Stimulated activated CD8-positive, alpha-beta memory T cell treated with anti-CD3 and anti-CD28 coated beads, Interleukin-4, amount 100 ng/mL, for 4 hours (primary cell): ENCODE data around the gene DDI1.
"Not testable (repeated sequence)": the region's sequence is repeated elsewhere in the genome, so short reads cannot be mapped to it uniquely, and the experiment has no call there.

Experiments
- DNase-seq, 2 donors: peaks; one replicate each; pipeline ENCODE4 v3.0.0-alpha.2; 2020; ENCODE audit warnings: low read depth in 2 of 2, low spot score in 1 of 2

DDI1 gene

GRCh38 chr11:104036995-104037394 is 555 bp downstream of the DDI1 start:
- DNase-seq, result no peak

GRCh38 chr11:104041792-104042191 is 5.4 kb downstream of the DDI1 start:
- no peak for DNase-seq

GRCh38 chr11:104043142-104043541 is 6.7 kb downstream of the DDI1 start:
- no peak for DNase-seq

- no peak for DNase-seq
These were observed 7.3 kb downstream of the DDI1 start for GRCh38 chr11:104043678-104044239.

DNA sequence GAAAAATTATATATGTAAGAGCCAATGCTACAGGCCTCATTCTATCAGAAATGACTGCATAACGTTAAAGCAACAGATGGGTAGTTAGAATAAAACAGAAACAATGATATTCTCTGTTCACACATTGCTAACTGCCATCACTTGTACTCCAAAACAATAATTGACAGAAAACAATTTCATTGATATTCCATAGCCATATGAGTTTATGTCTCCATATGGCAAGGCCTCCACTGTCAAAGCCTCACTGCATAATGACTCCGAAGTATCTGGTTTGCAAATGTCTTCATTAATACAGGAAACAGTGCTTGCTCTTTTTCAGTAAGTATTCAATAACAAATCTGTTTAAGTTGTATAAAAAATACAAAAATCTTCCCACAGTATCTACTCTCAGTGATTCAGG is 9.9 kb downstream of the DDI1 start:
- no peak for DNase-seq

DNA sequence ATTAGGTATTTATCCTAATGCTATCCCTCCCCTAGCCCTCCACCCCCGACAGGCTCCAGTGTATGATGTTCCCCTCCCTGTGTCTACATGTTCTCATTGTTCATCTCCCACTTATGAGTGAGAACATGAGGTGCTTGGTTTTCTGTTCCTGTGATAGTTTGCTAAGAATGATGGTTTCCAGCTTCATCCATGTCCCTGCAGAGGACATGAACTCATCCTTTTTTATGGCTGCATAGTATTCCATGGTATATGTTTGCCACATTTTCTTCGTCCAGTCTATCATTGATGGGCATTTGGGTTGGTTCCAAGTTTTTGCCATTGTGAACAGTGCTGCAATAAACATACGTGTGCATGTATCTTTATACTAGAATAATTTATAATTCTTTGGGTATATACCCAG is 10.4 kb downstream of the DDI1 start:
- not testable (repeated sequence) for DNase-seq

DNA sequence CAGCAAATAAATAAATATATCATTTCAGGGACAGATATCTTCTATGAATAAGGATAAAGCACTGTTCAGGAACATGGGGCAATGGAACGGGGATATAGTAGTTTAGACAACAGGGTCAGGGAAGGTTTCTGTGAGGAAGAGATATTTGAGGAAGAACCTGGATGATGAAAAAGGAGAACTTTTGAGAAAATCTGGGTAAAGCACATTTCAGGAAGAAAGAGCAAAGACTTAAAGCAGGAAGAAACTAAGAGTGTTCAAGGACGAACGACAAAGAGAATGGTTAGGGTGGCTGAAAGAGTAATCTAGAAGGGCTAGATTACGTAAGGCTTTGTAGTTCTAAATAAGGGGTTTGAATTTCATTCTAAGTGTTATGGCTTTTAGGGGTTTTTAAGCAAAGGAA is 12.7 kb downstream of the DDI1 start:
- DNase-seq, result no peak

GRCh38 chr11:104051778-104052177 is 15.3 kb downstream of the DDI1 start:
- no peak for DNase-seq

DNA sequence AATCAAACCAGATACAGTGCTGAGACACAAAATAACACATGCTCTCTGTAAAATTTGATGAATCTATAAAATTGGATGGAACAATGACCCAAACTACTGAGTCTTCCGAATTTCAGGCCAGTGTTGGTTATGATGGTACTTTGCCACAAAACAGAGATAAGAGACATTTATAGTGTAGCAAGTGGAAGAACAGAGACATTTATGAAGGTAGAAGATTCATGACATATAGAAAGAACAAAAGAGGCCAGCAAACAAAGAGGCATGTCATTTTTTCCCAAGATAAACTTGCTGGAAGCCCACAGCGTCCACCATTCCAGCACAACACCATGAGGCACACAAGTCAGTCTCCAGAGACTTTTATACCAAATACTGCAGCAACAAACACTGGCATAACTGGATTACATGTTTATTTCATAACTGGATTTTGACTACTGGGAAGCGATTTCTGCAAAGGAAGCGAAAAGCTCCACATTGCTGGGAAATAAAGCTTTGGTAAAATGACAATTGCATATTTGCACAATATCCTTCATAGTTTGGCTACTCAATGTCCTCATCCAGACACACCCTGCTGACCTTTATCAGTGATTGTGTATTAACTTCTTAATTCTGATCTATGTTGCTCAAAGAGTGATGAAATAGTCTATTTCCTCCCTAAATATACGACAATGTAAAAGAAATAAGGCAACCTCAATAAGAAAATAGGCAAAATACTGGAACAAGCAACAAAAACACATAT is 17.5 kb downstream of the DDI1 start:
- no peak for DNase-seq

DNA sequence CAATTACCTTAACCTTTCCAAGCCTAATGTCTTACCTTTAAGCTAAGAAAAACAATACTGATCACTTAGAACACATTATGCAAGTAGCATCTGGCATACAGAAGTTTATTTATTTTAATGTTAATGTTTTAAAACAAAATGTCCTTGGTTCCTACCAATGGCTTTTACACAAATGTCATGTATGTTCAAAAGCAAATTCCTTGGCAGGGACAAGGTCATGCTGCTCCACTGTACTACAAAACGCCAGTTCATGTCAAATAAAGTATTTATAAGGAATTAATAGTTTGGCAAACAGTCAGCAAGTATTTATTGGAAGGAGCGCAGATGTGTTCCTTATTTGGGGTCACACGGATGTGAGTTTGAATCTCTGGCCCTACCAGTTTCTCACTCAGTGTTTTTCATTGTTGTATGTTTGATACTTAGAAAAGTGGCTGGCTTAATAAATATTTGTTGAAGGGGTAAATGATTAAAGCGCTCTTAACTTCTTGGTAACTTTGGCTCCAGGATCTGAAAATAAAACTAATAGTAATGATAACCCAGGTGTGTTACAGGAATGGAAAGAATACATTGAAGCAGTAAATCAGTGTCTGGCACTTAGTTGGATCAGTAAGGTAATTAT is 18.6 kb downstream of the DDI1 start:
- no peak for DNase-seq

DNA sequence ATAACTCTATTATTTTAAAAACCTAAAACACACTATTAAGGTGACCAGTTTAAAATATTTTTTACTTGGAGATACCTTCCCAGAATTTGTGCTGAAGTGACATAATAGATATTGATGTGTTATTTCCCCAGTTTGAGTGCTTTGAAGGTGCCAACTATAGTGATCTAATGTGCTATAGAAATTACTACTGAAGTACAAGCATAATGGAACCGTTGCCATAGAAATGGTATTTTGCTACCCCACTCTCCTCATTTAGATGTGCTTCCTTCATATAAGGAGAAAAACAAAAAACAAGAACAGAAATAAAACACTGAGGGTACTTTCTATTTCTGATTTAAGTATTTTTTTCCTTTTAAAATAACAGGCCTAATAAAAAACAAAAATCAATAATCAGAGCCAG is 19.2 kb downstream of the DDI1 start:
- no peak for DNase-seq

DNA sequence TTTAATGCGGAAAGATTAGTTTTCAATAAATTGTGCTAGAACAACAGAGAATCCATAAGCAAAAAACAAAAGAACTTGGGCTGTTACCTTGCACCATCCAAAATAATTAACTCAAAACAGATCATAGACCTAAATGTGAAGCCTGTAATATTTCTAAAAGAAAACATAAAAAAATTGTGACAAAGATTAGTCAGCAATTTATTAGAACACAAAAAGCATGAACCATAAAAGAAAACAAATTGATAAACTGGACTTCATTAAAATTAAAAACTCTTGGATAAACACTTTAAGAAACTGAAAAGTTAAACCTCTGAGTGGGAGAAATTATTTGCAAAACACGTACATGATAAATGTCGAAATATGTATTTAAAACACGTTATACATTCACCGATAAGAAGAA is 21.5 kb downstream of the DDI1 start:
- no peak for DNase-seq

- no peak for DNase-seq
These were observed 22.2 kb downstream of the DDI1 start for GRCh38 chr11:104058680-104059079.

- DNase-seq, result no peak
These were observed 23.8 kb downstream of the DDI1 start for GRCh38 chr11:104060004-104060794.

DNA sequence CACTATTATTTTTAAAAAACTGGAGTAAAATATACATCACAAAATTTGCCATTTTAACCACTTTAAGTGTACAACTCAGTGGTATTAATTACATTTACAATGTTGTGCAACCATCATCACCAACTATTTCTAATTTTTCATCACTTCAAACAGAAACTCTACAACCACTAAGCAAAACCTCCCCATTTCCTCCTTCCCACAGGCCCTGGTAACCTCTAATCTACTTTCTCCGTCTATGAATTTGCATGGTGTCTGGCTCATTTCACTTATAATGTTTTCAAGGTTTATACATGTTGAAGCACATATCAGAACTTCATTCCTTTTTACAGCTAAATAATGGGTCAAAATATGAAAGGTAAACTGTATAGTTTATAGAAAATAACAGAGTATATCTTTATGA is 24.4 kb downstream of the DDI1 start:
- no peak for DNase-seq

DNA sequence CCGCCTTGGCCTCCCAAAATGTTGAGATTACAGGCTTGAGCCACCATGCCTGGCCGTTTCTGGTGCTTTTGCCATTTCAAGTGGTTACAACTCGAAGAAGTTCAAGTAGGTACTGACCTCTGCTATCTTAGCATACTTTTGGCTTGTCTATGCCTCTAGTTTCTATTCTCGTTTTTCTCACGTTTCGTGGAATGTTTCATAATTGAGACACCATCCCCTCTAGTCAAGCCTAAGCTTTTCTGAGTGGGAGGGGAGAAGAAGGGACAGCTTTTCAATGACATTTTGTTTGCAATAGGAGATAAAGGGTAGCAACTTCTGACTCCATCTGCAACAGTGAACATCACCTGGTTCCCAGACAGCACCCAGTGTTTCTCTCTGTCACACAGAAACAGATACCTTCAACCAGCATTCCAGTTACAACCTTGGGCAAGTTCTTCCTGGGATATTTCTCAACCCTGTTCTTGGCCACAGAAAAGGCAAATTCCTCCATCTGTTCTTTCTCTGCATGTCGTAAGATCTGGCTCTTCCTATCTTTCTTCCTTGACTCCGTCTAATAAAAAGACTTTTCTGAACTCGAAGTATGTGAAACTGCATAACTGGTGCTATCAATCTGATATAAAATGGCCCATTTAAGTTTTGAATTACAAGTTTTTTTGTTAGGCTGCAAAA is 25.5 kb downstream of the DDI1 start:
- no peak for DNase-seq

GRCh38 chr11:104064034-104064630 is 27.7 kb downstream of the DDI1 start:
- no peak for DNase-seq

DNA sequence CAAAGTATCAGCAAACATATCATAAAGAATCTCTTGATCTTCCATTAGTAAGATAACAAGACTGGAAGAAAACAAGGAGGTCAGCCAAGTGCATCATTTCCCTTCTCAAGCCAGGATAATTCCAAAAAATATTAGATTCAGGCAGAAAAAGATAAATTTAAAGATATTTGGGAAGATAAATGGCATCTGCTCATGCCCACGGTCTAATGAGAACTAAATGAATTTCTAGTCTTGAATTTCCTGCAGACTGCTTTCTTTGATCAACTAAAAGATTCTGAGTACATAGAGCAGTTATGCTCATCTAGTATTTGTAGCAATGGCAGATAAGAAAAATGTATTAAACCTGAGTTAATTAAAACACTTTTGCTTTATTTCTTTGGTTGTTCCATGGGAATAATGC is 31.1 kb downstream of the DDI1 start:
- DNase-seq, result no peak

DNA sequence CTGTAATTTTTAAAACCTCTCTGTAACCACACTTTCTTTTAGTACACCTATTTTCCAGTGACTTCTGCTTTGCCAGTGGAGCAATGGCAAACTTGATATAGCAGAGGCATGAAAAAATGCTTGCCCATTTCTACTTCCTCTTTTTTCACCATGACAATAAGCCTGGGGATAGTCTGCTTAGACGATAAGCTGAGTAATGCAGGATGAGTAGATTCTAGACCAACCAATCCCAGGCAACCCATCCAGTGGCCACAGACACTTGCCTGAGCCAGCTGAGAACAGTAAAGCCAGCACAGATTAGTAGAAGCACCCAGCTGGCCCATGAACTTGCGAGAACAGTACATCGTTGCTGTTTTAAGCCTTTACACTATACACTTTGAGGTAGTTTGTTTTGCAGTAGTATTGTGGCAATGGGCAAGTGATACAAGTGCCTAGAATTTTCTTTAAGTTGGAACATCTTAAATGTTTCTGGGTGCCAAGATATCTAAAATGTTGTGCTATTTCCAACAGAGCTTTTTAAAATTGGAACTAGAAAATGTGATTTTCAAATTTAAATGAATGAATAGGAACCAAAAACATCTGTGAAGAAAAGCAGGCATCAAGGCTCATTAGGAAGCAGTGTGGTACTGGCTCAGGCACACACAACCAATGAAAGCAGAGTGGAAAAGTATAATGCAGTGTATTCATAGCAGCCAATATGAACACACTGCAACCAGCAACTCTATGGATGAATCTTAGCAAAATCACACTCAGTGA is 37.7 kb downstream of the DDI1 start:
- DNase-seq, result no peak

GRCh38 chr11:104075091-104075490 is 38.7 kb downstream of the DDI1 start:
- no peak for DNase-seq
